ENCODE results near the gene RGMA. TPM values are rescaled to one million over a fixed set of nuclear protein-coding genes. Genes with fewer than 3 reads are reported as not detected.

The RGMA gene
- total RNA-seq, 1 experiment from 2014 or later: 3.3 TPM

GRCh38 chr15:93082861-93083260 is 6.2 kb downstream of the RGMA start:
- H3K9me2 ChIP-seq (ENCODE audit: insufficient read depth): no peaks in the 10 kb centered on the region
- intact Hi-C loops (cut with micrococcal nuclease; ENCODE audit: unreplicated experiment): no loop called here
- BruUV-seq (replicated peaks): no TSS peak
- ChIA-PET POLR2A (ENCODE audit: unreplicated experiment) (no interaction called here), CTCF (interaction anchor here (0.7 kb wide), 1 partner anchor 1979 kb away, joined by 4 read pairs; no protein-coding TSS in a partner anchor)
- no peaks in the 10 kb centered on the region for H3K79me2 ChIP-seq (ENCODE audit: low read depth)
- H3K9me3 ChIP-seq (ENCODE audit: insufficient read depth, low read depth): no peaks in the 10 kb centered on the region
- no peaks in the 10 kb centered on the region for H3K36me3 ChIP-seq (ENCODE audit: low read depth)
- no peak for DNase-seq
- H3K4me3 ChIP-seq: no peak overlapping the region
- H3K4me2 ChIP-seq: no peak overlapping the region
- H2AFZ ChIP-seq: no peak overlapping the region
- TF ChIP-seq EZH2 (IDR thresholded peaks at IDR 0.05; ENCODE audit: low read depth) (no peak), CTCF (conservative IDR thresholded peaks at IDR 0.05) (no peak)
- H3F3A ChIP-seq (ENCODE audit: insufficient read depth, low read depth): no peaks in the 10 kb centered on the region
- H3K27me3 ChIP-seq (ENCODE audit: insufficient read depth, low read depth): peaks cover 96% of the 10 kb centered on the region
- H4K20me1 ChIP-seq (ENCODE audit: insufficient read depth): no peaks in the 10 kb centered on the region
- no peak overlapping the region for H3K27ac ChIP-seq
- H3K4me1 ChIP-seq (replicated peaks; ENCODE audit: insufficient read depth): no peaks in the 10 kb centered on the region

- Histone ChIP-seq H3K4me3 (no peak overlapping the region), H3K36me3 (ENCODE audit: low read depth) (no peaks in the 10 kb centered on the region), H3K27ac (no peak overlapping the region), H3F3A (ENCODE audit: insufficient read depth, low read depth) (no peaks in the 10 kb centered on the region), H4K20me1 (ENCODE audit: insufficient read depth) (no peaks in the 10 kb centered on the region), H3K9me3 (ENCODE audit: insufficient read depth, low read depth) (no peaks in the 10 kb centered on the region), H3K4me1 (replicated peaks; ENCODE audit: insufficient read depth) (no peaks in the 10 kb centered on the region), H3K9me2 (ENCODE audit: insufficient read depth) (no peaks in the 10 kb centered on the region), H3K4me2 (no peak overlapping the region), H2AFZ (no peak overlapping the region), H3K79me2 (ENCODE audit: low read depth) (no peaks in the 10 kb centered on the region), H3K27me3 (ENCODE audit: insufficient read depth, low read depth) (peaks cover 94% of the 10 kb centered on the region)
- intact Hi-C loops (cut with micrococcal nuclease; ENCODE audit: unreplicated experiment): no loop called here
- ChIA-PET CTCF (no interaction called here), POLR2A (ENCODE audit: unreplicated experiment) (no interaction called here)
- no peak for DNase-seq
- TF ChIP-seq CTCF (conservative IDR thresholded peaks at IDR 0.05) (no peak), EZH2 (IDR thresholded peaks at IDR 0.05; ENCODE audit: low read depth) (no peak)
- BruUV-seq (replicated peaks): no TSS peak
Measured at GRCh38 chr15:93081399-93081798, 7.6 kb downstream of the RGMA start.

- TF ChIP-seq CTCF (conservative IDR thresholded peaks at IDR 0.05): no peak
- no peak for TF ChIP-seq EZH2 (IDR thresholded peaks at IDR 0.05; ENCODE audit: low read depth)
- intact Hi-C loops (cut with micrococcal nuclease; ENCODE audit: unreplicated experiment): no loop called here
- H3K36me3 ChIP-seq (ENCODE audit: low read depth): no peaks in the 10 kb centered on the region
- no peak overlapping the region for H2AFZ ChIP-seq
- no peaks in the 10 kb centered on the region for H3K79me2 ChIP-seq (ENCODE audit: low read depth)
- H3K9me2 ChIP-seq (ENCODE audit: insufficient read depth): no peaks in the 10 kb centered on the region
- no peaks in the 10 kb centered on the region for H3K4me1 ChIP-seq (replicated peaks; ENCODE audit: insufficient read depth)
- H4K20me1 ChIP-seq (ENCODE audit: insufficient read depth): no peaks in the 10 kb centered on the region
- no peak overlapping the region for H3K27ac ChIP-seq
- ChIA-PET POLR2A (ENCODE audit: unreplicated experiment) (no interaction called here), CTCF (no interaction called here)
- BruUV-seq (replicated peaks): no TSS peak
- no peak overlapping the region for H3K4me2 ChIP-seq
- H3K27me3 ChIP-seq (ENCODE audit: insufficient read depth, low read depth): peaks cover 88% of the 10 kb centered on the region
- no peak for DNase-seq
- no peaks in the 10 kb centered on the region for H3F3A ChIP-seq (ENCODE audit: insufficient read depth, low read depth)
- H3K4me3 ChIP-seq: no peak overlapping the region
- H3K9me3 ChIP-seq (ENCODE audit: insufficient read depth, low read depth): no peaks in the 10 kb centered on the region
Measured at GRCh38 chr15:93080451-93080850, 8.6 kb downstream of the RGMA start.

Measured in PC-9 (cell line).